Peyer's patch (tissue), 4 donors: ENCODE data around the gene AGMO.

ENCODE experiments used
- CTCF ChIP-seq, 6 experiments: fragments of 450-650 bp in 4 of 6; fragments of 200-600 bp in 2 of 6; sonication (generic) in 1 of 6; IDR thresholded peaks; one replicate each; pipeline ENCODE4 v1.5.1; 2017 to 2019; ENCODE audit warnings: antibody characterized with exemption in 6 of 6, mild to moderate bottlenecking in 3 of 6, moderate library complexity in 1 of 6
- POLR2A ChIP-seq, 2 donors: fragments of 450-650 bp; IDR thresholded peaks; one replicate each; pipeline ENCODE4 v1.5.1; 2017; ENCODE audit warnings: antibody characterized with exemption in 2 of 2, mild to moderate bottlenecking in 2 of 2, moderate library complexity in 2 of 2

GRCh38 chr7:15489861-15490260 lies 72.0 kb downstream of the AGMO start:
- TF ChIP-seq POLR2A (IDR thresholded peaks at IDR 0.05) (no peak), CTCF (IDR thresholded peaks at IDR 0.05) (no peak)
